GM18858 (cell line): Measurements from ENCODE around the gene KLK10.

Experiments used
- ATAC-seq: cut with Tn5 transposase; IDR thresholded peaks from one replicate; pipeline ENCODE4 v1.9.1; 2021; ENCODE audit not compliant: unreplicated experiment

KLK10 gene

DNA sequence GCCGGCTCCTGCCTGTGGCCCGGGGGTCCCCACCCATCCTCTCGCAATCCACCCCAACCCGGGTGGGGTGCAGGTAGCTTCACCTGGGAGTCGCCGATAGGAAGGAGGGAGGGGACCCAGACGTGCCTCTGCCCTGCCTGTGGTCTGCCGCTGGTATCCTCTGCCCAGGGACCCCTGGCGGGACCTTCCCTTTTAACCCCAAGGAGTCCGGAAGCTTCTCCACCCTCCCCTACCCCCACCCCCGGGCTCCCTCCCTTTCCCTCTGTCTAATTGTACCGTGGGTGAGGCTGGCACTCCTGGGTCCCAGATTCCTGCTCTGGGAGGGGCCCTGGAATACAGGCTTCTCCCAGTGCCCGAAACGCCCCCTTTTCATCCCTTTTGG is at the start of gene KLK10:
KLK10 (minus strand) TSS at position 166 of the 382 bp plus-strand sequence. CDS start 579 bp downstream, outside the sequence.
- no peak for ATAC-seq

DNA sequence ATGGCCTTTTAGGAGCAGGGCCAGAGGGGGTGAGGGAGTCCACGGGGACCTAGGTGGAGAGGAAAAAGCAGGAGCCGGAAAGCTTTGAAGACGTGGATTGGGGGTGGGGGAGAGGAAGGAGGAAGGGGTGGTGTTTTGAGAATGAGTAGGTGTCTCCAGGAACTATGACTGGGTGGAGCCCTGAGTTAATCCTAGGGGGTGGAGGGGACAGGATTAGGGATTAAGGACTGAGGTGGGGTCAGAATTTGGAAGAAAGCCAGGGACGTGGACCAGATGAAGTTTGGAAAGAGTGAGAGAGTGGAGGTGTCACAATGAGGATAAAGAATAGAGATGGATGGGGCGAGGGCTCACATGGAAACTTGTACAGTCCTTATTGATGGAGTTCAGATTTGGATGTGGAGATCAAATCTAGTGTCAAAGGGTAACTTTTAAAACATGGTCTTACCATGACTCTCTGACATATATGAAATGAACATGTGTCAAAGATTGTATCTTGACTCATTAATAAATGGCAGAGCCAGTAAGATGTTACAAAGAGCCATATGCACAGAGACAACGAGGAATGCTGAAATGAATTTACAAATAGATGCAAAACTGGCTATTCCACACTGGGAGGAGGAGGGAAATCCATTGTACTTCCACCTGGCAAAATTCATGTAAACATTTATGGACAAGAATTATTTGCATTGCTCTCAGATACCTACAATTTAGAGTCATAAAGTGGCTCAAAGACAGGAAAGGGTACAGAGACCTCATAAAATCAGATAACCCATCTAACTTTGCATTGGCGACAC is 47.1 kb upstream of the KLK10 start:
- no peak for ATAC-seq

- no peak for ATAC-seq
Observed at GRCh38 chr19:51065221-51065960, 45.9 kb upstream of the KLK10 start.

DNA sequence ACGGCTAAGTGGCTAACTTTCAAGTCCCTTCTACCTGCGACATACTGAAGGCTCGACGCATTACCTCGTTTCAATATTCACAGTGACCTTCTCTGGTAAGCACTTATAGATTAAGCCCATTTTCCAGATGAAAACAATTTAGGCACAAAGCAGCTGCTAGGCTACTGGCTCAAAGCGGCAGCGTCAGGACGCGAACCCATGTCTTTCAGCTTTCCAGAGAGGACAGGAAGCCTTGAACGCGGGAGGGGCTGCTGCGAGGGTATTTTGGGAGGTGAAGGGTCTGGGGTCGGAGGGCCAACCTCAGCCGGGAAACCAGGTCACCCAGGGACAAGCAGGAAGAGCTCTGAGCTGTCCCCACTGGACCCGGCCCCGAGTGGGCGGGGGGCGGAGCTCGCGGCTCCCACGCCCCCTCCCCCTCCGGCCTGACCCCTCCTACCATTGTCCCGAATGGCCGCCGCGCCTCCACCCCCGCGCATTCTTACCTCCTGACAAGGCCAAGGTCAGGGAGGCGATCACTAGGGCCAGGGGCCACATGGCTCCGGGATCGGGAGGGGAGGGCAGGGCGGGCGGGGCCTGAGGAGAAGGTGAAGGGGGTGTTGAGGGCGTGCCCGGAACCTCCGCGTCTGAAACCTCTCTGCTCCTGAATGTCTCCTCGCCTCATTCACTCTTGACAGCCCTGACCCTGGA is 45.2 kb upstream of the KLK10 start, which contains the start of gene KLK13:
KLK13 (minus strand) TSS at position 559 of the 687 bp plus-strand sequence; CDS start at position 534, 25 bp downstream.
- no peak for ATAC-seq

DNA sequence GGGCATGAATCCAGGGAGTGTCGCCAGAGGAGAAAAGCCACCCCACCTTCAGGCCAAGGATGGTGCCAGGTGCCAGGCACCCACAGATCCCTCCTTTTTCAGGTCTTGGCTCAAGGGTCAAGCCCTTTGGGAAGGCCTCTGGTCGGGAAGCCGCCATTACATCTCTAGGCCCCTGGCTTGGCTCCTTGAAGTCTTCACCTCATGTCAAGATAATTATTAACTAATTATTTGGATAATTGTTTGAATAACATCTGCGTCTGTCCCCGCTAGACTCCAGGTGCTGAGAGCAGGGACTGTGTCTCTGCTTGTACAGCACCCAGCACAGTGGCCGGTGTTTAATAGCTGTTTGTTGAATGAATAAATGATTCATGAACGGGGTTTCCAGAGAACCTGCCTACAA is 44.2 kb upstream of the KLK10 start:
- ATAC-seq: no peak

- no peak for ATAC-seq
Observed at GRCh38 chr19:51060973-51061372, 41.5 kb upstream of the KLK10 start.

- ATAC-seq: no peak
Observed at GRCh38 chr19:51060336-51060735, 40.8 kb upstream of the KLK10 start.

GRCh38 chr19:51059715-51060114 is 40.2 kb upstream of the KLK10 start:
- no peak for ATAC-seq

- ATAC-seq: no peak
Observed at GRCh38 chr19:51055866-51056265, 36.4 kb upstream of the KLK10 start.

DNA sequence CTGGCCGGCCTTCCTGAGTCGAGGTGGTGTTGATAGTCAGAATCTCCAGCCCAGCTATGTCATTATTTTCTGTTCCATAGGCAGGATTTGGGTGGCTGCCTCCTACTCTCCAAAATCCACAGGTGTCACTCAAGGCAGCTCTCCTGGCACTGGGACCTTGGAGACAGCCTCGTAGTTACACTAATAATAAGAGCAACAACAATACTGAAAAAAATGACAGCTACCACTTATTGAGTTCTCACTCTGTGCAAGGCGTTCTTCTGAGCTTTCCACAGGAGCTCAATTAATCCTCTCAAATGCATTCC is 27.5 kb upstream of the KLK10 start:
- ATAC-seq: no peak

DNA sequence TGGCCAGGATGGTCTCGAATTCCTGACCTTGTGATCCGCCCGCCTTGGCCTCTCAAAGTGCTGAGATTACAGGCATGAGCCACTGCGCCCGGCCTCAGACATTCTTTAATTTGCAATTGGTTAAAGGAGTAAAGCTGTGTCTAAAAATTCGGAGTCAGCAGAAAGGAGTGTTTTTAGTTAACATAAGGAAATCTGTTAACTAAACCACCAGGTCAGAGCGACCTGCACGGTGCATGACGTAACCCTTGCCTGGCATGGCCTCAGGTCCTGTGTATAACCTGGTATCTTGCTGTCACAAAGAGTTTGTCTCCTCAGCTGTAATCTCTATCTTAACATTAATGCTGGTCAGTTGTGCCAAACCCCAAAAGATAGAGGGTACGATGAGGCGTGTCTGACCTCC is 24.8 kb upstream of the KLK10 start:
- no peak for ATAC-seq

DNA sequence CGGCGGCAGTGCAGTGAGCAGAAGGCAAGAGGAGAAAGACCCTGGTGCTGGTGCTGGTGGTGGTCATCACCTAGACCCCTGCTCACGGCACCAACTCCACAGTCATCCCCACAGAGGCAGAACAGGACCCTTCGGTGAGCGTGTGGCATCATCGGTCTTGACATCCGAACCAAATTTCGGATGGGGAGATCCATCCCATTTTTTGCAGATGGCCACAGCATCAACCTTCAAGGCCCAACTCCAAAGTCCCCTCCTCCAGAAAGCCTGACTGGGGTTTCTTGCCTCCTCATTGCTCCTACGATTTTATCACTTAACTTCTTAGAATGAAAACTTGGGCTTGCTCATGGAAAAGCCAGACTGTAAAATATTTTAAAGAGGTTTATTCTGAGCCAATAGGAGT is 24.0 kb upstream of the KLK10 start:
- no peak for ATAC-seq

DNA sequence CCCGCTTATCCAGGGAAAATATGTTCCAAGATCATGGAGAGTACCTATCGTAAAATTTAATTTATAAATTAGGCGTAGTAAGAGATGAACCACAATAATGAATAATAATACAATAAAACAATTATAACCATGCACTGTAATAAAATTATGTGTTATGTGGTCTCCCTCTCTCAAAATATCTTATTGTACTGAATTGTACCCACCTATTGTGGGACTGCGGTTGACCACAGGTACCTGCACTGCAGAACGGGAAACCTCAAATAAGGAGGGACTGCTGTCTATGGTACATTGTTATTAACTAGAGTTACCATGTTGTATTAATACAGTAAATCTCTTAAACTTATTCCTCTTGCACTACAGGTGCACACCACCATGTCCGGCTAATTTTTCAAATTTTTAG is 20.6 kb upstream of the KLK10 start:
- ATAC-seq: no peak

- no peak for ATAC-seq
Observed at GRCh38 chr19:51036519-51036918, 17.0 kb upstream of the KLK10 start.

GRCh38 chr19:51034704-51035103 is 15.2 kb upstream of the KLK10 start, which contains the start of gene KLK12:
KLK12 (minus strand) TSS chr19:51035002; CDS start chr19:51034621, 381 bp downstream.
- ATAC-seq: no peak

DNA sequence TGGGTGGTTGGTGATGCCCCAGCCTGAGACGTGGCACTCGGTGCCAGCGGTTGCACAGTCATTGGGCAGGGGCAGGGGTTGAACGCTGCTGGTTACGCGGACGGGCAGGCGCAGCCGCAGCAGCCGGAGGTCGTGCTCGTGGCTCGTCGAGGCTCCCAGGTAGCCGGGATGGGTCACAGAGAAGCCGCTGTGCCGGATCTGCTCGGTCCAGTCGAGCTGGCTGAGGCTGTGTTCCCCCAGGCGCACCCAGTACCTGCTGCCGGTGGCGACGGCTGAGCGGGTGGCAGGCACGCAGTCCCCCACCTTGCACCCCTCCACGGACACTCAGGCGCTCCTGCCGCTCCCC is 12.3 kb upstream of the KLK10 start:
- ATAC-seq: no peak

DNA sequence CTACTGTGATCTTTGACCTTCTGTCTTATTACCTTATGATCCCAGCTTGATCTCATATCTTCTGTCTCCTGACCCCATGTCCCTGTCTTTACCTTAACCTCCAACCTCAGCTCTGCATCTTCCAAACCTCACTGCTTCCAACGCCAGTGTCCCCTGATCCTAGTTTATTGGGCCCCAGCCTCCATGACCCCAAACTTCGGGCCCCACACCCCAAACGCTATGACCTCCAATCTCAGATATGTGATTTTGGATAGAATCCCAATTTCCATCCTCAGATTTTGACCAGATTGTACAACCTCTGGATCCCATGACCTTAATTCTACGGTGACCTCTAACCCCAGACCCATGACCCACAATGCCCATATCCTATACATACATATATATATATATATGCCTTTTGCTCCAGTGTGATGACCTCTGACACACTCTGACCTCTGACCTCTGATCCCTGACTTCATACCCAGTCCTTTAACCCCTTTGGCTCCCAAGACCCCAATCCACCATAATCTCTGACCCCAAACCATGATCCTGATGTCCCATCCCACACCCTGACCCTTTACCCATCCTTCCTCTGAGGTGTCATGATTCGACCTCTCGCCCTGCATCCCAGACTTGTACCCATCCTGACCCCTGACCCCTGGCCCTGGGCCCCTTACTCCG is 11.8 kb upstream of the KLK10 start:
- ATAC-seq: no peak

- ATAC-seq: no peak
Observed at GRCh38 chr19:51030631-51031030, 11.1 kb upstream of the KLK10 start.

GRCh38 chr19:51029718-51030117 is 10.2 kb upstream of the KLK10 start:
- ATAC-seq: no peak

DNA sequence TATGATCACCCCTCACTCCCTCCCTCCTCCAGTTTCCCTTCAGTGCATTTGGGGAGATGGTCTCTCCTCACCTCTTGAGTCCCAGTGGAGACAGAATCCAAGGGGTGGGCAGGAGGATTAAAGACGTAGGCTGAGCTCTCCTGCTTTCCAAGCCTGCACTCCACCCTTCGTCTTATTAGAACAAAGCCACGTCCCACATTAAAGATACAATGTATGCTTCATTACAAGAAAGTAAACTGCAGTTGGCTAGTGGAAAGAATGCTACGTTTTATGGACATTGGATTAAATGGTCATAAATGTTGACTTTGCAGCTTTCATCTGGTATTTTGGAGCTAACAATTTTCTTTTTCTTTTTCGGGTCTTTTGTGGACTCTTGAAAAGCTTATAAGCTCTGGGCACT is 8.4 kb upstream of the KLK10 start:
- ATAC-seq: no peak

DNA sequence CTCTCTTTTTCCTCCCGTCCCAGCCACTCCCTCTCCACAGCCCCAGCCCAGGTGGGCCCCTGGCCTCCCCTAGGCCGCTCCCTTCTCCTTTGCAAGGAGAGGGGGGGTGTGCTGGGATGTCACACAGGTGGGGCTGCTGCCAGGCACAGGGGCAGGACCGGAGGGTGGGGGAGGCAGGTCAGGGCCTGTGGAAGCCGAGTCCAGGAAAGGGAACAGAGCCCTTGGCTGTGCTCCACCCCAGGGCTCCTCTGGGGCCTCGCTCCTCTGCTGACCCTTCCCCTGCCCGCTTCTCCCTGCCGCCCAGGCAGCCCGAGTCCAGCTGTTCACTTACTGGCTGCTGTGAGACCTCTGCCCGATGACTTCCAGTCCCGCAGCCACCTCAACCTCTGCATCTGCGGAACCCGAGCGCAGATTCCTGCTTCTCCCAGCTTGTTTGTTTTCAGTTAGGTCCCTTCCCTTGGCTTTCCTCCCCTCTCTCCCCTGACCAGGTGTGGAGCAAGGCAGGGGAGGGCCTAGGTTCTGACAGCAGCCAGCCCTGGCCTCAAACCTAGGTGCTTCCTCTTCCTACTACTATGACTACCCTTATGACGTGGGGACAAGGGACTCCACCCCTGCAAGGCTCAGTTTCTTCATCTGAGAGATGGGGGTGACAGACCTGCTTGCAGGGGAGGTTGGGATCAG is 7.8 kb upstream of the KLK10 start:
- no peak for ATAC-seq
